ENCODE measurements around the gene SHISA7. TPM values are rescaled to one million over a fixed set of nuclear protein-coding genes. Genes with fewer than 3 reads are reported as not detected.
A peak's percentile ranks its signal among the peaks of the same experiment; 100 is the strongest.

Gene SHISA7
- total and polyA plus RNA-seq, 10 donors = 0.03 to 0.27 TPM; not detected in 8

- peak; percentile 96 for DNase-seq
- peaks cover 43 to 66% (median 56%) of the 10 kb centered on the region in 6 donors for H3K4me1 ChIP-seq
- intact Hi-C loops (cut with DNase I; ENCODE audit: low total_unique reads) = no loop called here
Observed at GRCh38 chr19:55384920-55385723, 58.0 kb downstream of the SHISA7 start.

DNA sequence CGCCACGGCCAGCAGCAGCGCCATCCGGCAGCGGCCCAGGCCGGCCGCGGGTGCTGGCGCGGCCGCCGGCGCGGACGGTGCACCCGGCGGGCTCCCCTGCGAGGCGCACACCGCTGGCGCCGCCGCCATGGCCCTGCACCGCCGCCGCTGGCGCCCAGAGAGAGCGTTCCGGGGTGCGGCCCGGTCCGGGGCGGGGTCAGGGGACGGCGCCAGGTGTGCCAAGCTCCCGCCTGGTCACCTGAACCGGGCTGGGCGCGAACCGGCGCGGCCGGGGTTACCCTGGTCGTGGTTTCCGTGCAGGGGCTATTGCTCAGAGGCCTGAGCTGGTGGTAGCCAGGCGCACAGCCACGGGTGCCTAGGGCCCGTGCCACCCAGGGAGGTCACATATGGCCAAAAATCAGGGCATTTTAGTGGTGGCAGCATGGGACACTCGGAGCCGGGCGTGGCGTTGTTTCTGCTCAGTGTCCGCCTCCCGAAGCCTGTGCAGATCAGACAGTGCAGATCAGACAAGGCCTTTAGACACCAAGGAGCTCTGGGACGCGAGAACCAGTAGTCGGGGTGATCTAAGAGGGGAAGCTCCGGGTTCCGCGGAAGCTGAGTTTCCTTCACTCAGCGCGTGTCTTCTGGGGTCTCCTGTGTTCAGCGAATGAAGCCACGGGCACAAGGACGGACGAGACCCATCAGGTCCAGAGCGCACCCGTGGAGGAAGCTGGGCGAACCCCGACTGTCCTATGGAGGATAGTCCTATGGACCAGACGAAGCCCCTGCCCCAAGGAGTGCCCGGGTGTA, 58.8 kb downstream of the SHISA7 start, which contains the start of gene TMEM238:
TSS of gene TMEM238 (minus strand) at position 162 of the 789 bp plus-strand sequence. CDS start at position 129, 33 bp downstream.
- Histone ChIP-seq H3K4me1 (peaks cover 37 to 58% (median 50%) of the 10 kb centered on the region in 6 donors), H3K27ac (peak within 1 kb of the TSS; percentile 88 to 96 (median 93)), H3K9me3 (no peaks in the 10 kb centered on the region), H3K4me3 (peak within 1 kb of the TSS; percentile 33 to 95 (median 85)), H3K36me3 (peaks cover 4 to 29% (median 25%) of the 10 kb centered on the region in 6 donors), H3K27me3 (replicated peaks in 1 of 7) (no peaks in the 10 kb centered on the region)
- no peak for TF ChIP-seq POLR2AphosphoS5 (IDR thresholded peaks at IDR 0.05)
- no peak for TF ChIP-seq CTCF (IDR thresholded peaks at IDR 0.05 in 8 of 11, conservative IDR thresholded peaks at IDR 0.05 in 3 of 11)
- TF ChIP-seq POLR2A (IDR thresholded peaks at IDR 0.05) = no peak
- intact Hi-C loops (cut with DNase I; ENCODE audit: low total_unique reads) = no loop called here
- peak; percentile 91 for DNase-seq
- 1 to 17% (median 12%) methylated on average over 36 to 72 of the region's 72 CpGs for WGBS, 5 donors

More at GRCh38 chr19:55384920-55385723, 58.0 kb downstream of the SHISA7 start:
- Histone ChIP-seq H3K9me3 (no peaks in the 10 kb centered on the region), H3K27me3 (replicated peaks in 1 of 7) (no peaks in the 10 kb centered on the region), H3K36me3 (peaks cover 4 to 36% (median 33%) of the 10 kb centered on the region in 6 donors), H3K4me3 (peak overlapping the region; percentile 74 to 96 (median 90)), H3K27ac (peak overlapping the region; percentile 88 to 96 (median 93))
- 3 to 7% (median 5%) methylated on average over 28 to 34 of the region's 34 CpGs for WGBS, 5 donors
- TF ChIP-seq CTCF (IDR thresholded peaks at IDR 0.05 in 8 of 11, conservative IDR thresholded peaks at IDR 0.05 in 3 of 11) (no peak), POLR2AphosphoS5 (IDR thresholded peaks at IDR 0.05) (no peak), POLR2A (IDR thresholded peaks at IDR 0.05) (no peak)

GRCh38 chr19:55383279-55384130, 59.6 kb downstream of the SHISA7 start:
- intact Hi-C loops (cut with DNase I; ENCODE audit: low total_unique reads) = no loop called here

More at GRCh38 chr19:55383279-55384130, 59.6 kb downstream of the SHISA7 start:
- Histone ChIP-seq H3K4me1 (peaks cover 33 to 49% (median 42%) of the 10 kb centered on the region in 6 donors), H3K9me3 (no peaks in the 10 kb centered on the region), H3K27me3 (replicated peaks in 1 of 7) (no peaks in the 10 kb centered on the region), H3K36me3 (peaks cover under 1 to 20% (median 17%) of the 10 kb centered on the region in 6 donors), H3K4me3 (peak overlapping the region; percentile 33 to 95 (median 80)), H3K27ac (peak overlapping the region; percentile 88 to 96 (median 93))
- TF ChIP-seq POLR2AphosphoS5 (IDR thresholded peaks at IDR 0.05) = peak; percentile 35 to 69 (median 64)
- TF ChIP-seq CTCF (IDR thresholded peaks at IDR 0.05 in 8 of 11, conservative IDR thresholded peaks at IDR 0.05 in 3 of 11) = peak in 4 of 11 experiments; percentile 21 to 48 (median 35)
- TF ChIP-seq POLR2A (IDR thresholded peaks at IDR 0.05) = no peak
- 2 to 7% (median 4%) methylated on average over 41 to 88 of the region's 88 CpGs for WGBS, 5 donors
- DNase-seq = peak; percentile 89

Data from spleen (tissue), 11 donors.